GM03348 (cell line): Measurements from ENCODE around the gene HSPB1.
"Not testable (repeated sequence)": the region's sequence is repeated elsewhere in the genome, so short reads cannot be mapped to it uniquely, and the experiment has no call there.

ENCODE experiments used
- DNase-seq: peaks from one replicate; pipeline ENCODE4 v3.0.0; 2012; ENCODE audit warnings: low spot score

Gene HSPB1

DNA sequence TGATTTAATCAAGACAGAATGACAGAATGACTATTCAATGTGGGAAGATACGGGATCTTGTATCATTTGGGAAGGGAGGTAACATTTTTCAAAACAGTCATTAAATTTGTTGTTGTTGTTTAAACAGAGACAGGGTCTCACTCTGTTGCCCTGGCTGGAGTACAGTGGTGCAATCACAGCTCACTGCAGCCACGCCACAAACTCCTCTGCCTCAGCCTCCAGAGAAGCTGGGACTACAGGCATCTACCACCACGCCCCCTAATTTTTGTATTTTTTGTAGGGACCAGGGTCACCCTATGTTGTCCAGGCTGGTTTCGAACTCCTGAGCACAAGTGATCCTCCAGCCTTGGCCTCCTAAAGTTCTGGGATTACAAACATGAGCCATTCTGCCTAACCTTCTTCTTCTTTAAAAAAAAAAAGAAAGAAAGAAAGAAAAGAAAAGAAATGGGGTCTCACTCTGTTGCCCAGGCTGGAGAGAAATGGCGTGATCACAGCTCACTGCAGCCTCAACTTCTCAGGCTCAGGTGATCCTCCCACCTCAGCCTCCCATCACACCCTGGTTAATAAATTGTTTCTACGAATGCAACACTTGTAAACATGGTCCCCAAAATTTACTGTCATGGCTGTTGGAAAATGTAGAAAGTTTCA, 32.0 kb downstream of the HSPB1 start:
- no peak for DNase-seq

DNA sequence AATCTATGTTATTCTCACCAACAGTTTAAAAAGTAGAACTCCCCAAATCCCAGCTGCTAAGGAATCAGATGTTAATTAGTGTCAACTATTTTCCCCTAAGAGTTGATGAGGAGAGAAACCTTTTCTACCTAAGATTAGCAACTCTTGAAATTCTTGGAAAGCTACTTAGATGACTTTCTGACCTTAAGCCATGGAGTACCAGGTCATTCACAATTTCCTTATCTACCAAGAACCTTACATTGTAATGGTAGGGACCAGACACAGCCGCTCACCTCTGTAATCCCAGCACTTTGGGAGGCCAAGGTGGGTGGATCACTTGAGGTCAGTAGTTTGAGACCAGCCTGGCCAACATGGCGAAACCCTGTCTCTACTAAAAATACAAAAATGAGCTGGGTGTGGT, 32.9 kb downstream of the HSPB1 start:
- DNase-seq: not testable (repeated sequence)

DNA sequence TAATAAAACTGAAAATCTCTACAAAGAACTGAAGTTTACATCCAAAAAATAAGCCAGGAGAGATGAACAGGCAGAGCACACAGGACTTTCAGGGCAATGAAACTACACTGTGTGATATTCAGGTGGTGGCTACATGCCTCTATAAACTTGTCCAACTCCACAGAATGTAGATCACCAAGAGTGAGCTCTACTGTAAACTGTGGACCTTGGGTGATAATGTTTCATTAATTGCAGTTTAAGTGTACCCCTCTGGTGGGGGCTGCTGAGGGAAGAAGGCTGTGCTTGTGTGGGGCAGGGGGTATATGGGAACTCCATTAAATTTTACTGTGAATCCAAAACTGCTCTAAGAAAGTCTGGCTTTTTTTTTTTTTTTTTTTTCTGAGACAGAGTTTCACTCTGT, 33.6 kb downstream of the HSPB1 start:
- DNase-seq: no peak

DNA sequence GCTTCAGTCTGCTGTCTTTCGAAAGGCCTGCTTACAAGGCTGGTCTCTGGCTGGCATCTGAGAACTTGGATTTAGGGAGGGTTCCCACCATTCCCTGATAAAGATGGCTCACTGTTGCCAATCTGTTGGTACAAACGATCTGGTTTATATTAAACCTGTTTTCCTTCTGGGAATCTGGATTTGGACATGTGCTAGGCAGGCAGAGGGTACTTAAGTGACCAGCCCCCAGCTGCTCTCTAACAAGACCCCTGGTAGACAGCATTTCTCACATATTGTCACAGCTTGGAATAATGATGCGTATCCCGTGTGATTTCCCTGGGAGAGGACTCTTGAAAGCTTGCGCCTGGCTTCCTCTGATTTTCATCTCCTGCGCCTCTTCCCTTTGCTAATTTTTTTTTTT, 34.7 kb downstream of the HSPB1 start:
- no peak for DNase-seq

DNA sequence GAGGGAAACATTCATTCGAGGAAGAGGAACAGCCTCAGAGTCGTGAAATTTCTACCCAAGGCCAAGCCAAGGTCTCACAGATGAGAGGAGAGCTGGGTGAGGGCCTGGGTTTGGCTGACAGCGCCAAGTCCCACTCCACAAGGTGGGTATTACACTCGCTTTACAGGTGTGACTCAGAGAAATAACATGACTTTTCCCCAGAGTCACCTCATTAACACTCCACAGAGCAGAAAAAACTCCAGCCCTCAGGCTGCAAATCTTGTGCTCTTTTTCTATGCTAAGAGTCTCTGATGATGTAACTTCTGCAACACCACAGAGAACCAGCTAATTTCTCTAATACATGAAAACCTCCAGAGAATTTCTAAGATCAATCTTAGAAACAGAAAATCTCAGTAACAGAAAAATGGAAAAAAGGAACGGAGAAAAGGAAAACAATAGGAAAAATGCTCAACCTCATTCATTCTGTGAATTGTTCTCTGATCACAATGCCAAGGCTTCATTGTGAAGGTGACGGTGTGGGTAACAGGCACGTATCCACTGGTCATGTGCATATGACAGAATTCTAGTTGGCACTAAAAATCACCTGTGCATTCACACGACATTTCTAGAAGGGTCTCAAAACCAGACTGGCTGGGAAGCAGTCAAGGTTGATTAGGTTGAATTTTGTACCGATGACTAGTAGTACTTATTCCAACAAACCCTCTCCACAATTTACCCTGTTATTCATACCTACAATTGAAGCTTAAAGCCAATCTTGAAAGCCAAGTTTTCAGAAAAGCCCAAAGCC, 36.0 kb downstream of the HSPB1 start:
- no peak for DNase-seq

DNA sequence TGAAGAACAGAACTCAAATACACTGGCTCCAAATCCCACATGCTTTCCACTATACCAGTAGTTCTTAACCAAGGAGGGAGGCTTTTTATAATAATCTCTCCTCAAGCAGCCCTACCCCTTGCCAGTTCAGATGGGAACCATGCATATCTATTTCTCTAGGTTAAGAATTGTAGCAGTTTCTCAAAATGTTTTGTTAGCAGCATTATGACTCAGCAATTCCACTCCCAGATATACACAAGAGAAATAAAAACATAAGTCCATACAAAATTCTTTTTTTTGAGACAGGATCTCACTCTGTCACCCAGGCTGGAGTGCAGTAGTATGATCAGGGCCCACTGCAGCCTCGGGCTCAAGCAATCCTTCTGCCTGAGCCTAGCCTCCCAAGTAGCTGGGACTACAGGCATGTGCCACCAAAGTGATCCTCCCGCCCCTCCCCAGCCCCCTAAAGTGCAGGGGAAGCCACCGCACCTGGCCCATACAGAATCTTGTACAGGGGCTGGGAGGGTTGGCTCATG, 38.2 kb downstream of the HSPB1 start:
- peak; percentile 44 for DNase-seq

DNA sequence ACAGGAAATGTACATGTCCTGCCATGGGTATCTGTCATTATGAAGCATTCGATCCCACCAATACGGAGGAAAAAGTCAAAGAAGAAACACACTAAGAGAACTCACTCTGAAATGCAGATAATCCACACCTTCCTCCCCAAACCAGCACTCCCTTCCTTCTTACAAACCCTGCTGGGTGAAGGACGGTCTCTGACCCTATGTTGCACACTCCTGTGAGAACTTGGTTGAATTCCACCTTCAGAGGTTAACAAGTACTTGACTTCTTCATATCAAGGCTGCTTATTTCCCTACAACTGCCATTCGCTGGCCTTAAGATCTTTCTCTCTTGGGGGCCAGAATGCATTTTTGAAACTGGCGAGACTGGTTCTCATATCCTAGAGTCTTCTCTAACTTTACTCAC, 39.7 kb downstream of the HSPB1 start:
- DNase-seq: no peak

DNA sequence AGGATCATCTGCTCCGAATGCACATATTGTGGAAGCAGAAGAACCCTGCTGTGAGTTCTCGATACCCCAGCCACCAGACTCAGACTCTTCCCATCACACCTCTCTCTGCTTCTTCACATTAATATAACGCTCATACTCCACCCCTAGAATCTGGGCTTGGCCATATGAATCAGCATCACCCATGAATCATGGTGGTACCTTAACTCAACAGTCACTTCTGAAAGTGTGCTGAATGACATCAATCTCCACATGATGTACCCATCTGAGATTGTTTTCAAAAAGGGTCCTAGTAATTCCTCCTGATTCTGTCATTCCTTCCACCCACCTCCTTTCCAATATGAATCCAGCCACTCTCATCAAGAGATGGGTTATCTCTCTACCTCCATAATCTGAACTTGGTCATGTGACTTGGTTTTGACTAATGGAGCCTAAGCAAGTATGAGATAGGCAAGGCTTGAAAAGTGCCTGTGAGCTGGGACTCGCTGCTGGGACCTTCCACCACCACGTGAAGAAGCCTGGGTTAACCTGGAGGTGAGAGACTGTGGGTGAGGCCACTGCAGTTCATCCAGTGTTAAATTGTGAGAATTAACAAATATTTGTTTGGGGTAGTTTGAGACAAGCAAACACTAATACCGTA, 40.9 kb downstream of the HSPB1 start:
- DNase-seq: no peak

DNA sequence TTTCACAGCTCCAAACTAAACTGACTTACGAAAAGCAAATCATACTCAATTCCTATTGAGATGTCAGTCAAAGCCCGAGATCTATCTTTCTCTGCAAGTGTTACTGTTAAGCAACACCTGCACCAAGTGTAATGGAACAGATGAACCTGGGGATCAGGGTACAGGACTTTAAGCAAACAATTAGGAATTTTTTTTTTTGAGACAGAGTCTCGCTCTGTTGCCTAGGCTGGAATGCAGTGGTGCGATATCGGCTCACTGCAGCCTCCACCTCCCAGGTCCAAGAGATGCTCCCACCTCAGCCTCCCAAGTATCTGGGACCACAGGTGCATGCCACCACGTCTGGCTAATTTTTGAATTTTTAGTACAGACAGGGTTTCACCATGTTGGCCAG, 41.5 kb downstream of the HSPB1 start:
- DNase-seq: no peak

DNA sequence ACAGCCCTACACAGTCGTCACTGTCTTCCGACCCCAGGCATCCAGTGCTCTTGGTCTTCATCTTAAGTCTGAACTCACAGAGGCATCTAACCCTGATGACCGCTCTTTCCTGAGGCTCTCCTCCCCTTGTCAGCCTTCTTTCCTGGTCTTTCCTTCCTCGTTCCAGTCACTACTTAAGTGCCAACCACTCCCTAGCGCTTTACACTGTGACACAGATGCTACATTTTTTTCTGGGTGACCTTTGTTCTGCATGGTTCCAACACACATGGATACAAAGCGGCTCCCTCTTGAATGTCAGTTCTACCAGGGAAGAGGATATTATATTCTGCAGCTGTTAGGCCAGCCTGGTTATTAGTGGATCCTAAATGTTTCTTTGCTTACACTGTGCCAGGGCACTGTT, 43.6 kb downstream of the HSPB1 start:
- no peak for DNase-seq

DNA sequence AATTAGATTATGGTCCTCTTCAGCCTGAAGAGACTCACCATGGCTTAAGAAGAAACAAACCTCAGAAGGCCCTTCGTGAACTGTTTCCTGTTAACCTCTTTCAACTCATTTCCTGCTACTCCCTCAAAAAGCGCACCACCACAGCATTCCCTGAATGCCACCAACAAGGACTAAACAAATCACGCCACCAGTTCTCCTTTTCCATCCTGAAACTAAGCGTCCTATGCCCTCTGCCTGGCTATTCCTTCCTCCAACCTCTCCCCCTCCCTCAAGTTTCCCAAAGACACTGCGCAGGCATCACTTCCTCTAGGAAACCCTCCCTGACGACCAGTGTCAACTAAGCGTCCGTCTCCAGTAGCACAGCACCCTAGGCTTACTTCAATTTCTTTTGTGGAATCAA, 44.3 kb downstream of the HSPB1 start:
- DNase-seq: no peak

DNA sequence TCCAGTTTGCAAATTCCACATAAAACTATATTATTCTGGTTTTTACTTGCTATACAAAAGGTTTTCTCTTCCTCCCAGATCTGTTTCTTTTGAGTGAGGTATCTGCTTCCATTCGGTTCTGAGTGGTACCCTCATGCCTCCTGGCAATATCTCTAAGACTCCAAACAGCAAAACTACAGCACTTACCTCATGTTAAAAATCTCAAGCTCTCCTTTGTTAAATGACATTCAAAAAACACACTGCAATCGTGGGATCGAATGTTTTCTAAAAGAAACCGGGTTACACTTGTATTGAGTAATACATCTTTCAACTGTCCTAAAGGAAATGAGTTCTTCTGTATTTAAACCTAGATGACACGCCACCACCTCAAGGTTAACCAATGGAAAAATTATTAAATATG, 45.2 kb downstream of the HSPB1 start:
- DNase-seq: no peak

DNA sequence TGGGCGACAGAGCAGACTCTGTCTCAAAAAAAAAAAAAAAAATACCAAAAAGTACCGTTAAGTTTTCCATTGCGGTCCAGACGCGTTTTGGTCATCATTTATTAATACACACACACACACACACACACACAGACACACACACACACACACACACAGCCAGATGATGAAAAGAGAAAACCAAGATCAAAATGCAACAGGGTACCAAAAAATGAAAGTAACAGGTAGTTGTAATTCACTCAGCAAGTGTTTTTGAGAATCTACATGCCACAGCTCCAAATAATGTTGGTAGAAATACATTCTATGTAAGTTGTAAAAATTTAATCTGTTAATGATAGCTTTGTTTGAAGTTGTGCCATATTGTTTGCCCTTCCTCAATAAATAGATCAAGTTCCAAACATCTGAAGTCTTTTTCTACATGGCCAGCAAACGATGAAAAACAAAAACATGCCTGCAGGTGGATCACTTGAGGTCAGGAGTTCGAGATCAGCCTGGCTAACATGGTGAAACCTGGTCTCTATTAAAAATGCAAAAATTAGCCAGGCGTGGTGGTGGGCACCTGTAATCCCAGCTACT, 46.9 kb downstream of the HSPB1 start:
- DNase-seq: no peak

DNA sequence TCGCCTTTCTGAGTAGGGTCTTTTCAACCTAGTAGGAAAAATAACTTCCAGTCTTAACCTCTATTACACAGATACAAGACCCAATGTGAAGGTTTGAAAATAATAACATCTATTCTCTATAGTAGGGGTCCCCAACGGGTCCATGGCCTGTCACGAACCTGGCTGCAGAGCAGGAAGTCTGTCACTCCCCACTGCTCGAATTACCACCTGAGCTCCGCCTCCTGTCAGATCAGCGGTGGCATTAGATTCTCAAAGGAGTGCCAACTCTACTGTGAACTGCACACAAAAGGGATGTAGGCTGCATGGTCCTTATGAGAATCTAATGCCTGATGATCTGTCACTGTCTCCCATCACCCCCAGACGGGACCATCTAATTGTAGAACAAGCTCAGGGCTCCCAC, 48.9 kb downstream of the HSPB1 start:
- no peak for DNase-seq

DNA sequence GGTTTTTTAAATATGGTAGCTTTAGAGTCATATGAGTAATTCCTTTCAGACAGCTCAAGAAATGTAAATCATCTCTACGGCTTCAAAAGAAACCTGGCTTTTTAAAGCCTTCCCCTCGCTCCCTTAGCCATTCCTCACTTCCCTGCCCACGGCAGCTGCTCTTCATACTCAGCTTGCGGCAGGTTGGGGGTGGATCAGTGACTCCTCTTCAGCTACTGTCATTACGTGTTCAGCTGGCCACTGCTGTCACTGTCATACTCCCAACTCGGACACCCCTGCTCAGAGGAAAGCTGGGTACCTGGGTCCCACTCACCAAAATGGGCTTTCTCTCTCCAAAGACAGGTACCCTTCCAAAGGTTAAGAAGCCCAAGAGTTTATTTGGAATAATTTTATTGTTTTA, 49.7 kb downstream of the HSPB1 start:
- DNase-seq: peak; percentile 39

DNA sequence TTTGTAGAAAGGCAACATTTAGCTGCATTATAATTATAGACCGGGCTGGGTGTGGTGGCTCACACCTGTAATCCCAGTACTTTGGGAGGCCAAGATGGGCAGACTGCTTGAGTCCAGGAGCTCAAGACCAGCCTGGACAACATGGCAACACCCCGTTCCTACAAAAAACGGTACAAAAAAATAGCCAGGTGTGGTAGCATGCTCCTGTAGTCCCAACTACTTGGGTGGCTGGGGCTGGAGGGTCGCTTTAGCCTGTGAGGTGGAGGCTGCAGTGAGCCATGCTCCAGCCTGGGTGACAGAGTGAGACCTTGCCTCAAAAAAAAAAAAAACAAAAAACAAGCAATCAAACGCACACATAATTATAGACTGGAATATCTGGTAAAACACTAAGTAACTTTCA, 51.3 kb downstream of the HSPB1 start:
- no peak for DNase-seq
